ENCODE data around the gene CCDC74A.
"Not testable (repeated sequence)": the region's sequence is repeated elsewhere in the genome, so short reads cannot be mapped to it uniquely, and the experiment has no call there.

CCDC74A gene

DNA sequence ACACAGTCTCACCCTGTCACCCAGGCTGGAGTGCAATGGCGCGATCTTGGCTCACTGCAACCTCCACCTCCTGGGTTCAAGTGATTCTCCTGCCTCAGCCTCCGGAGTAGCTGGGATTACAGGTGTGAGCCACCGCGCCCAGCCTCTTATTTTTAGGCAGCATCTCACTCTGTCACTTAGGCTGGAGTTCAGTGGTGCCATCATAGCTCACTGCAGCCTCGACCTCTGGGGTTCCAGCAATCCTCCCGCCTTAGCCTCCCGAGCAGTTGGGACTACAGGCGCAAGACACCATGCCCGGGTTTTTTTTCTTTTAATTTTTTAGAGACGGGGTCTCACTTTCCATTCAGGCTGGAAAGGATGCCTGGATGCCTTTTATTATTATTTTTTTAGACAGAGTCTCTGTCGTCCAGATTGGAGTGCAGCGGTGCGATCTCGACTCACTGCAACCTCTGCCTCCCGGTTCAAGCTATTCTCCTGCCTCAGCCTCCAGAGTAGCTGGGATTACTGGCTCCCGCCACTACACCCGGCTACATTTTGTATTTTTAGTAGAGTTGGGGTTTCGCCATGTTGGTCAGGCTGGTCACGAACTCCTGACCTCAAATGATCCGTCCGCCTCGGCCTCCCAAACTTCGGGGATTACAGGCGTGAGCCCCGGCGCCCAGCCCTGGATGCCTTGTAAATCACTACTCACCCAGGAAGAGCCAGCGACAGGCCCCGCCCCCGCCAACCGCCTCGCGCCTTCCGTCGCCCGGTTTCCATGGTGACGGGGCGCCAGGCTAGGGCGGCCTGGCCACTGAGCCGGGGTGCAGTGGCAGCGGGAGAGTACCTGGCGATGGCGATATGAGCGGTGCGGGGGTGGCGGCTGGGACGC, at the start of gene CCDC74A:
TSS of gene CCDC74A (plus strand) at position 758 of the 871 bp plus-strand sequence. CDS start at position 841, 83 bp downstream.
- H3K36me3 ChIP-seq (ENCODE audit: insufficient read depth, low read length); H3K27me3 ChIP-seq (ENCODE audit: insufficient read depth, low read length); H3K27ac ChIP-seq (ENCODE audit: low read depth, low read length); H3K79me2 ChIP-seq (ENCODE audit: control insufficient read depth, insufficient read depth, low read length, unreplicated experiment); H3K4me1 ChIP-seq (ENCODE audit: control insufficient read depth, insufficient read depth, low read length, unreplicated experiment): not testable (repeated sequence)
- H3K4me3 ChIP-seq (ENCODE audit: low read depth, low read length), result peak within 1 kb of the TSS; percentile 72
- peak within 1 kb of the TSS; percentile 50 for H2AFZ ChIP-seq (ENCODE audit: low read length, unreplicated experiment)

DNA sequence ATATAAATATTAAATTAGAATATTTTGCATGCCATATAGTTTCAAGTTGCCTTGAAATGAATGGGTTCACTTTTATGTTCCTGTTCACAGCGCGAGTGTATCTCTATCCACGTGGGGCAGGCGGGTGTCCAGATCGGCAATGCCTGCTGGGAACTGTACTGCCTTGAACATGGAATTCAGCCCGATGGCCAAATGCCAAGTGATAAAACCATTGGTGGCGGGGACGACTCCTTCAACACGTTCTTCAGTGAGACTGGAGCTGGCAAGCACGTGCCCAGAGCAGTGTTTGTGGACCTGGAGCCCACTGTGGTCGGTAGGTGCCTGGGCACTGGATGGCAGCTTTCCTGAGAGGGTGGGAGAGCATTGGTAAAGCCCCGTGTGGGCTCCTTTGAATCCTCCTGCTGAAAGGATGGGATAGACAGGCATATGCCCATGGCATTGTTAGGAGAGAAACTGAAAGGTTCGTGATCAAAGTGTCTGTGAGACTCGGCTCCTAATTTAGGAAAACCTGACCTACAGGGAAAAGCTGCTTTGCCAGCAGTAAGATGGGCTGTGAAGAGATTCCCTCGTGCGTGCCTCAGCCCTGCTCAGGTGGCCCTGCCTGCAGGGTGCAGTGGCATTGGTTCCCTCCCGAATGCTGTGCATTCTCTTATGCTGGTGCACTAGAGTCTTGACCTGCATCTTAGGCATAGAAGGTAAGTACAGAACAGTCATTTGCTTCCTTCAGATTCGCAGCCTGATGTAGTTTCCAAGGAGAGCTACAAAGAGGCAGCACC, 49.4 kb upstream of the CCDC74A start:
- H3K79me2 ChIP-seq (ENCODE audit: control insufficient read depth, insufficient read depth, low read length, unreplicated experiment); H3K27me3 ChIP-seq (ENCODE audit: insufficient read depth, low read length); H3K36me3 ChIP-seq (ENCODE audit: insufficient read depth, low read length); H3K4me3 ChIP-seq (ENCODE audit: low read depth, low read length); H3K4me1 ChIP-seq (ENCODE audit: control insufficient read depth, insufficient read depth, low read length, unreplicated experiment); H2AFZ ChIP-seq (ENCODE audit: low read length, unreplicated experiment); H3K27ac ChIP-seq (ENCODE audit: low read depth, low read length): not testable (repeated sequence)

DNA sequence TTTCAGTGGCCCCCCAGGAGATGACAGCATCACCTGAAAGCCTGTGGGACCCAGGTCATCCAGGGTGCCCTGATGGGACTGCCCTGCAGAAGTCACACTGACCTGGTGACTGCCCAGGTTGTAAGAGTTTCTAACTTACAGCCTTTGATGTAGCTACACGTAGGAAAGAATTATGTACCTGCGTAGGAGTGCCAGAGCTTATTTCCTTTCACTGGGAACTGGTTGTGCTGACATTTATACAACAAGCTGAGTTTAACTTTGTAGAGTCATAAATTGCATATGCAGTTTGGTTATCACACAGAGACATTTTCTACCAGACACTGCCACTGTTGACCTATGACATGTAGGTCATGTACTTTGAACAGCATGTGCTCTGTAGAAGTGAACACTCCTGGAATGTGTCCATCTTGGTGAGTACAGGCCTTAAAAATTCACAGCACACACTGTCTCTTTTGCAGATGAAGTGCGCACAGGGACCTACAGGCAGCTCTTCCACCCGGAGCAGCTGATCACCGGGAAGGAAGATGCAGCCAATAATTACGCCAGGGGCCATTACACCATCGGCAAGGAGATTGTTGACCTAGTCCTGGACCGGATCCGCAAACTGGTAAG, 48.7 kb upstream of the CCDC74A start:
- not testable (repeated sequence) for H2AFZ ChIP-seq (ENCODE audit: low read length, unreplicated experiment); H3K4me1 ChIP-seq (ENCODE audit: control insufficient read depth, insufficient read depth, low read length, unreplicated experiment); H3K36me3 ChIP-seq (ENCODE audit: insufficient read depth, low read length); H3K27me3 ChIP-seq (ENCODE audit: insufficient read depth, low read length); H3K4me3 ChIP-seq (ENCODE audit: low read depth, low read length); H3K79me2 ChIP-seq (ENCODE audit: control insufficient read depth, insufficient read depth, low read length, unreplicated experiment); H3K27ac ChIP-seq (ENCODE audit: low read depth, low read length)

DNA sequence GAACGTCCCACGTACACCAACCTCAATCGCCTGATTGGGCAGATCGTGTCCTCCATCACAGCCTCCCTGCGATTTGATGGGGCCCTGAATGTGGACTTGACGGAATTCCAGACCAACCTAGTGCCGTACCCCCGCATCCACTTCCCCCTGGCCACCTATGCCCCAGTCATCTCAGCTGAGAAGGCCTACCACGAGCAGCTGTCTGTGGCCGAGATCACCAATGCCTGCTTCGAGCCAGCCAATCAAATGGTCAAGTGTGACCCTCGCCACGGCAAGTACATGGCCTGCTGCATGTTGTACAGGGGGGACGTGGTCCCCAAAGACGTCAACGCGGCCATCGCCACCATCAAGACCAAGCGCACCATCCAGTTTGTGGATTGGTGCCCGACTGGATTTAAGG, 47.3 kb upstream of the CCDC74A start:
- H2AFZ ChIP-seq (ENCODE audit: low read length, unreplicated experiment); H3K27me3 ChIP-seq (ENCODE audit: insufficient read depth, low read length); H3K4me1 ChIP-seq (ENCODE audit: control insufficient read depth, insufficient read depth, low read length, unreplicated experiment); H3K27ac ChIP-seq (ENCODE audit: low read depth, low read length); H3K36me3 ChIP-seq (ENCODE audit: insufficient read depth, low read length); H3K4me3 ChIP-seq (ENCODE audit: low read depth, low read length); H3K79me2 ChIP-seq (ENCODE audit: control insufficient read depth, insufficient read depth, low read length, unreplicated experiment): not testable (repeated sequence)

DNA sequence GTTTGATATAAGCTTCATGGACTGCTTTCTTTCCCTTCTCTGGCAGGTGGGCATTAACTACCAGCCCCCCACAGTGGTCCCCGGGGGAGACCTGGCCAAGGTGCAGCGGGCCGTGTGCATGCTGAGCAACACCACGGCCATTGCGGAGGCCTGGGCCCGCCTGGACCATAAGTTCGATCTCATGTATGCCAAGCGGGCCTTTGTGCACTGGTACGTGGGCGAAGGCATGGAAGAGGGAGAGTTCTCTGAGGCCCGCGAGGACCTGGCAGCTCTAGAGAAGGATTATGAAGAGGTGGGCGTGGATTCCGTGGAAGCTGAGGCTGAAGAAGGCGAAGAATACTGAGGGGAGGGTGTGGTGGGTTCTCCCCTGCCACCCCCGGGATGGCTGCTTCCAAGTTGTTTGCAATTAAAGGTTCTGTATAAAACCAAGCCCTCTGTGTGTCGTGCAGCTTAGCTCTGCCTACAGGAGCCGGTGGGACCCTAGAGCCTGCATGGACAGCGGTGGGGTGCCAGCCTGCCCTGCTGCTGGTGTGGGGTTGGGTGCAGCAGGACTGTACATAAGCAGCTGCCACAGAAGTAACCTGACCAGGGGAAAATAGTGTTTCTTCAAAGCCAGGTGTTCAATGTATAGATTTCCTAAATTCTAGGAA, 45.1 kb upstream of the CCDC74A start:
- H3K79me2 ChIP-seq (ENCODE audit: control insufficient read depth, insufficient read depth, low read length, unreplicated experiment); H3K4me1 ChIP-seq (ENCODE audit: control insufficient read depth, insufficient read depth, low read length, unreplicated experiment); H2AFZ ChIP-seq (ENCODE audit: low read length, unreplicated experiment); H3K36me3 ChIP-seq (ENCODE audit: insufficient read depth, low read length); H3K27ac ChIP-seq (ENCODE audit: low read depth, low read length); H3K27me3 ChIP-seq (ENCODE audit: insufficient read depth, low read length); H3K4me3 ChIP-seq (ENCODE audit: low read depth, low read length): not testable (repeated sequence)

DNA sequence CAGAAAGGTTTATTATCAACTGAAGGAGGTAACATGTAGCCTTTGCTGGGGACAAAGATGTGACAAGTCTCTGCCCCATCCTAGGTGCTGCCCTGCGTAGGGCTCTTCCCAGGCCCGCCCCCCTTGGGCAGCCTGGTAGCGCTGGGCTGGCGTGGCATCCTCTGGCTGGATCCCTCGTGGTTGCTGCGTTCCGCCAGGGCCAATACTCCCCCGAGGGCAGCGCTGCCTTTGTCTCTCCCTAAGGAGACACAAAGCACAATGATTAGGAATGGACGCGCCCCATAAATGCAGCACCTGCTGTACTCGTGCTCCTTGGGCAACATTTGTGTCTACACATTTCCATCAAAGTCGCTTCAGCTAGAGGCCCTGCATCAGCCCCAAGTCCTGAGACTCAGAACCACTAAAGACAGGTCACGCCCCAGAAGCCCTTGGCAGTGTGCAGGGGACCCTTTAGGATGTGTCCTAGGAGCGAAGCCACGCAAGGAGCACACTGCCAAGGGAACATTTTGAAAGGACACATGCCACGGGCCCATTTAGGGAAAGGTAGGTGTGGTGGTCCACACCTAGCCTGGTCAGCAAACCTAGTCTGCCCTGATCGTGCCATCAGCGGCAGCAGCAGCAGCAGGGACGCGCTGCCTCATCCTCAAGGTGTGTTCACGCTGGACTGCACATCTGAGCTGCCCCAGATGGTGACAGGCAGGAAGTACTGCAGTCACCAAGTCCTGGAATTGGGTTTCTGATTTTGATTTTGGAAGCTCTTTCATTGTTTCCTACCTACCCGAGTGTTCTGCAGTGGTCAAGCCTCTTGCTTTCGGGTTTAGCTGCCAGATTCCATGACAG, 43.5 kb upstream of the CCDC74A start:
- not testable (repeated sequence) for H3K79me2 ChIP-seq (ENCODE audit: control insufficient read depth, insufficient read depth, low read length, unreplicated experiment); H3K4me1 ChIP-seq (ENCODE audit: control insufficient read depth, insufficient read depth, low read length, unreplicated experiment); H3K27me3 ChIP-seq (ENCODE audit: insufficient read depth, low read length); H3K36me3 ChIP-seq (ENCODE audit: insufficient read depth, low read length); H2AFZ ChIP-seq (ENCODE audit: low read length, unreplicated experiment); H3K4me3 ChIP-seq (ENCODE audit: low read depth, low read length); H3K27ac ChIP-seq (ENCODE audit: low read depth, low read length)

DNA sequence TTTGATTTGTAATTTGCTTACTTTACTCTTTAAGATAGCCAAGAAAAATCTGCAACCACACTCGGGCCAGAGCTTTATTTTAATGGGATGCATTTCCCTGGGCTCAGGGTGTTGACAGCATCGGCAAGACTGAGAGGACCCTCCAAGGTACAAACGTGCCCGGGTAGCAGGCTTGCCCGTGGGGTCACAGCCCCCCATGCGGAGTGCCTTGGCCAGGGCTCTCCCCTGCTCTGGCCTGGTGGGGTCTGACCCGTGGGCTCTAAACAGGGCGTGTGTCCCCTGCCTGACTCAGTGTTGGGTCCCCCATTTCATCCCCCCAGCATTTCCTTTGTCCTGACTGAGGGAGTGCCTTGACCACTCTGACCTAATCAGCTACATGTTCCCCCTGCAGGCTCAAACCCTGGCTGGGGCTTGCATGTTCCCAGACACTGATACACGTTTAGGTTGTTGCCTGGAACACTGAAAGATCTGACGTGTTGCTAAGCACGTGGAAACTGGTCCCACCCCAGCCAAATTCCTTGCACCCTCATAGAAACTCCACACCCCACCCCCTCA, 42.7 kb upstream of the CCDC74A start:
- H3K27me3 ChIP-seq (ENCODE audit: insufficient read depth, low read length); H3K36me3 ChIP-seq (ENCODE audit: insufficient read depth, low read length); H3K4me3 ChIP-seq (ENCODE audit: low read depth, low read length); H3K79me2 ChIP-seq (ENCODE audit: control insufficient read depth, insufficient read depth, low read length, unreplicated experiment); H3K27ac ChIP-seq (ENCODE audit: low read depth, low read length); H3K4me1 ChIP-seq (ENCODE audit: control insufficient read depth, insufficient read depth, low read length, unreplicated experiment); H2AFZ ChIP-seq (ENCODE audit: low read length, unreplicated experiment): not testable (repeated sequence)

DNA sequence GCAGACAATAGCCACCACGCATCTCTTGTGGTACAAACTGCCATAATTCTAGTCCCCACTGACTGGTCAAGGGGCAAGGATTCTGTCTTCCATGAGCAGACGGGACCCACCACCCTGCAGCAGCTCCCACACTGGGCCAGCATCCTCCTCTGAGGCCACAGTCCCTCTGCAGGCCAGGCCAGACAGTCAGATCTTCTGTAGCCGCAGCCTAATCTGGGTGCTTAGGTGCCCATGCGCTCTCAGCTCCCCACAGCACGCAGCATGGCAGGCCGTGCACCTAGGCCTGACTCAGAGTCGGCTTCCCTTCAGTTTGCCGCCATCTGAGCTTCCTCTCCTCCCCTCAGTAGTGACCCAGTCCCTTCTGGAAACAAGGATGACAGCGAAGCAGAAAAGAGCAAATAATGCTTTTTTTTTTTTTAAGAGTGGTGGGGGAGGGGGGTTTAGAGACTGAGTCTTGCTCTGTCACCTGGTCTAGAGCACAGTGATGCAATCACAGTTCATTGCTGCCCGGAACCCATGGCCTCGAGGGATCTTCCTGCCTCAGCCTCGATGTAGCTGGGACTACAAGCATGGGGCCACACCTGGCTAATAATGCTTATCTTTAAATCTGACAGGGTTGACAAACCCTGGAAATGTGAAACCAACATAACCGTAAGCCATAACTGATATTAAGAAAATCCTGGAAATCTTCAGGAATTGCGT, 41.3 kb upstream of the CCDC74A start:
- H3K79me2 ChIP-seq (ENCODE audit: control insufficient read depth, insufficient read depth, low read length, unreplicated experiment), result peaks cover 18% of the 10 kb centered on the region
- not testable (repeated sequence) for H2AFZ ChIP-seq (ENCODE audit: low read length, unreplicated experiment); H3K4me1 ChIP-seq (ENCODE audit: control insufficient read depth, insufficient read depth, low read length, unreplicated experiment); H3K27me3 ChIP-seq (ENCODE audit: insufficient read depth, low read length); H3K4me3 ChIP-seq (ENCODE audit: low read depth, low read length); H3K27ac ChIP-seq (ENCODE audit: low read depth, low read length); H3K36me3 ChIP-seq (ENCODE audit: insufficient read depth, low read length)

DNA sequence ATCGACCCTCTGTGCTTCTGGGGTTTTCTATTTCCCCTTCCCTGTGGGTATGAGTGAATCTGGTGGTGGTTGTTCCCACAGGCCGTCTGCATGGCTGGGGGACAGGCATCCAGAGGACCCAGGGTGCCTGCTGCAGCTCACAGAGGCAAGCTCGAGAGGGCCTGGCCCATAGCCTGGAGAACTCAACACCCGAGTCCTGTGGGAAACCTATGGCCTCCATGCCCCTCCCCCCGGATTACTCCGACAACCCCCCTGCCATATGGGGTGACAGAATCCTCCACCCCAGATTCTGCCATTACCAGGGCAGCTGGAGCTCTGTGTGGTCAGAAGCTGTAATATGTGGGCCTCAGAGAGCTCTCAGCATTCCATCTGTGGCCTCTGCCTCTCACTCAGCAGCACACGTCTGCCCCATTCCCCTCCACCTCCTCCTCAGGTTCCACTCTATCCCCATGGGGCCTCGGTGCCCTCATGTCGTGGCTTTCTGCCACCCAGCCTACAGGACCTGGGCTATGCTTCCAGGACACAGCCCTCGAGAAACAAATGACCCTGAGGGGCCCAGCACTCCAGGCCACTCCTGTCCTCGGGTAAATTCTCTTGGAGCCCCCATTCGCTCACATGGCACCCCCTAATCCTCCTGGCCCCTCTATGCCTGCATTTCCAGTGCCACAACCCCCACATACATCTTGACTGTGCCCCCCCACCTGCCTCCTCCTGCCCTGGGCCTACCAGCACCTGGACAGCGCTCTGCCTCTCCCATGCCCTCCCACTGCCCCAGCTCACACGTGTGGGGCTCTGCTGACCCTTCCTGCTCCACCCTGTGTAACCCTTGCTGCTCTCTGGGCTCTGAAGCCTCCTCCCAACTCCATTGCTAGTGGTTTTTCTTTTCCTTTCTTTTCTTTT, 39.1 kb upstream of the CCDC74A start:
- Histone ChIP-seq H3K79me2 (ENCODE audit: control insufficient read depth, insufficient read depth, low read length, unreplicated experiment) (peaks cover 28% of the 10 kb centered on the region), H3K27me3 (ENCODE audit: insufficient read depth, low read length) (no peaks in the 10 kb centered on the region), H3K36me3 (ENCODE audit: insufficient read depth, low read length) (no peaks in the 10 kb centered on the region), H2AFZ (ENCODE audit: low read length, unreplicated experiment) (no peak overlapping the region), H3K4me1 (ENCODE audit: control insufficient read depth, insufficient read depth, low read length, unreplicated experiment) (peaks cover 7% of the 10 kb centered on the region), H3K4me3 (ENCODE audit: low read depth, low read length) (no peak overlapping the region), H3K27ac (ENCODE audit: low read depth, low read length) (no peak overlapping the region)

All from ACC112 (cell line).